ENCODE data around the gene CENPW. TPM values are rescaled to one million over a fixed set of nuclear protein-coding genes. Genes with fewer than 3 reads are reported as not detected.

CENPW gene
- total and polyA plus RNA-seq, 2 of the 4 experiments (the other 2 are of a cell fraction): 8.2 to 19.3 TPM

DNA sequence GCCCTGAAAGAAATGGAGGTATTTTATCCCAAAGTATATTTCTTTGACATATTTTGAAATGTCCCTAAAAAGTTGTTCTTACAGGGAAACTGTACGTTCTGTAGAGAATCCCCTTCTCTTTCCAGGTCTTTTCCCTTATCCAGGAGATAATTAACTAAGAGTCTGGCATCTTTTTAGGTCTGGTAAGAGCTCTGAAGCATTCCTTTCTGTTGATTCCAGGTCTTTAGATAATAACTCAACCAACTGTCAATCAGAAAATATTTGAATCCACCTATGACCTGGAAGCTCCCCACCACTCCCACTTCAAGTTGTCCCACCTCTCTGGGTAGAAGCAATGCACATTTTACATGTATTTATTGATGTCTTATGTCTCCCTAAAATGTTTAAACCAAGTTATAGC lies 26.0 kb upstream of the CENPW start:
- Histone ChIP-seq H3K4me3 (ENCODE audit: insufficient read depth, low read depth, low read length) (no peak overlapping the region), H3K4ac (ENCODE audit: low read depth, low read length) (no peak overlapping the region), H3K9me1 (ENCODE audit: insufficient read depth, low read length) (no peaks in the 10 kb centered on the region), H3K4me2 (ENCODE audit: low read depth, low read length) (no peak overlapping the region), H3K79me1 (ENCODE audit: low read depth in 1 of 2, low read length in 2 of 2) (no peaks in the 10 kb centered on the region), H3K9me3 (ENCODE audit: control insufficient read depth, insufficient read depth, low read length) (no peaks in the 10 kb centered on the region), H2AK9ac (replicated peaks; ENCODE audit: low read depth, low read length, poor library complexity) (no peak overlapping the region), H3K4me1 (ENCODE audit: control insufficient read depth, insufficient read depth, low read length) (no peaks in the 10 kb centered on the region), H3K23ac (ENCODE audit: low read depth, low read length) (no peak overlapping the region), H4K91ac (ENCODE audit: insufficient read depth, low read depth, low read length) (no peak overlapping the region), H2BK15ac (ENCODE audit: low read depth, low read length) (no peak overlapping the region), H4K8ac (ENCODE audit: low read depth in 2 of 2, low read length in 2 of 2) (no peak overlapping the region), H3K36me3 (ENCODE audit: control insufficient read depth, insufficient read depth, low read length) (no peaks in the 10 kb centered on the region), H3K56ac (ENCODE audit: extremely low read depth, insufficient read depth, low read length) (no peak overlapping the region), H3K27ac (ENCODE audit: insufficient read depth, low read length) (no peak overlapping the region), H3K27me3 (ENCODE audit: control insufficient read depth, insufficient read depth, low read length) (no peaks in the 10 kb centered on the region), H3K9ac (ENCODE audit: low read depth, low read length) (no peak overlapping the region), H3K14ac (replicated peaks; ENCODE audit: low read depth, low read length) (no peak overlapping the region), H3K18ac (ENCODE audit: low read depth, low read length) (no peak overlapping the region), H4K5ac (ENCODE audit: low read depth, low read length) (no peak overlapping the region), H2BK20ac (ENCODE audit: low read depth, low read length) (no peak overlapping the region), H2BK120ac (ENCODE audit: low read depth, low read length) (no peak overlapping the region), H2AFZ (replicated peaks; ENCODE audit: low read length, poor library complexity) (no peak overlapping the region), H4K20me1 (ENCODE audit: insufficient read depth, low read length) (no peaks in the 10 kb centered on the region), H2AK5ac (ENCODE audit: low read depth, low read length) (no peak overlapping the region), H2BK5ac (ENCODE audit: low read depth, low read length, poor library complexity, severe bottlenecking) (no peak overlapping the region)
- intact Hi-C loops (cut with micrococcal nuclease): no loop called here
- TF ChIP-seq RAD21 (IDR thresholded peaks at IDR 0.05; ENCODE audit: low read length): no peak
- TF ChIP-seq MAZ (IDR thresholded peaks at IDR 0.05; ENCODE audit: borderline replicate concordance, low read depth, low read length): no peak
- no peak for TF ChIP-seq SMC3 (IDR thresholded peaks at IDR 0.05; ENCODE audit: low read depth, low read length)
- no peak for TF ChIP-seq RFX5 (IDR thresholded peaks at IDR 0.05; ENCODE audit: low read depth, low read length)
- TF ChIP-seq CEBPB (IDR thresholded peaks at IDR 0.05; ENCODE audit: low read depth, low read length): no peak
- DNase-seq: no peak
- no peak for ATAC-seq (ENCODE audit: low read depth)
- POLR2A ChIA-PET (ENCODE audit: unreplicated experiment): no interaction called here
- dilution Hi-C loops (cut with HindIII; ENCODE audit: low sequenced_read_pairs, unreplicated experiment): no loop called here
- no CpG with 5 or more reads among the region's 1 CpG for WGBS, 2 experiments (ENCODE audit: extremely low coverage in 2 of 2, insufficient read length in 1 of 2)
- in situ Hi-C loops (cut with MboI; ENCODE audit: low sequenced_read_pairs): no loop called here
- BruUV-seq (replicated peaks): no TSS peak
- CTCF ChIA-PET: no interaction called here

Data from IMR-90 (cell line).